D341Med (cell line): ENCODE measurements around the gene MYO1D.

Experiments
- DNase-seq: peaks from one replicate; pipeline ENCODE4 v3.0.0; 2012; ENCODE audit warnings: low spot score

The MYO1D gene

DNA sequence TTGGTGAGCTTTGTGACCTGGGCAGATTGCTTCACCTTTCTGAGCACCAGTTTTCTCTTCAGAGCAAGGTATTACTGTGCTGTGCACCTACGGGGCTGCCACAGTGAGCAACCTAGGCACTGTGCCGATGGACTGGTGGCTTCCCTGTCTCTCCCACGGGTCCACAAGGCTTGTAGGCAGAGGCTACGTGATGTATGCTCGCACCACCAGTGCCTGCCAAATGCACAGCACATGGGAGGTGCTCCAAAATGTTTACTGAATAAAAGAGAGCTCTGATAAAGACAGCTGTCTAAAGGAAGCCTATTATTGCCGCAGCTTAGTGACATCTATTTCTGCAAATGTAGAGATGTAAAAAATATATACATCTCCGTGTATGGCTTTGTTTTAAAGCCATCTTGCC, 251.0 kb downstream of the MYO1D start:
- DNase-seq, result peak; percentile 45

GRCh38 chr17:32623196-32623595, 253.7 kb downstream of the MYO1D start:
- no peak for DNase-seq

DNA sequence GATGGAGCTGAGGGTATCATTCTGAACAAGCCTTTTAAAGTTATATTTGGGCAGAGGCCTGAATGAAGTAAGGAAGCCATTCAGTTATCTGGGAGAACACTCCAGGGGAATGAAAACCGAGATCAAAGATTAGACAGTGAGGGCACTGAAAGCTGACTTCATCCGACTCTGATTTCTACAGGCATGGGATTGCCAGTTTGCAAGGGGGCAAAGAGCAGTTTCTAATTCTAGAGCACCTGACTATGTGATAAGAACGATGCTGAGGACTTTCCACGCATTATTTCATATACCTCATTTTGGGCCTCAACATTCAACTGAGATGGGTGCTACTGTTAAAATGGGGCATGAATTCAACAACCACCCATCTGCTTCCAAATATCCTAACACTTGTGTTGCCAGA, 254.4 kb downstream of the MYO1D start:
- DNase-seq, result no peak

DNA sequence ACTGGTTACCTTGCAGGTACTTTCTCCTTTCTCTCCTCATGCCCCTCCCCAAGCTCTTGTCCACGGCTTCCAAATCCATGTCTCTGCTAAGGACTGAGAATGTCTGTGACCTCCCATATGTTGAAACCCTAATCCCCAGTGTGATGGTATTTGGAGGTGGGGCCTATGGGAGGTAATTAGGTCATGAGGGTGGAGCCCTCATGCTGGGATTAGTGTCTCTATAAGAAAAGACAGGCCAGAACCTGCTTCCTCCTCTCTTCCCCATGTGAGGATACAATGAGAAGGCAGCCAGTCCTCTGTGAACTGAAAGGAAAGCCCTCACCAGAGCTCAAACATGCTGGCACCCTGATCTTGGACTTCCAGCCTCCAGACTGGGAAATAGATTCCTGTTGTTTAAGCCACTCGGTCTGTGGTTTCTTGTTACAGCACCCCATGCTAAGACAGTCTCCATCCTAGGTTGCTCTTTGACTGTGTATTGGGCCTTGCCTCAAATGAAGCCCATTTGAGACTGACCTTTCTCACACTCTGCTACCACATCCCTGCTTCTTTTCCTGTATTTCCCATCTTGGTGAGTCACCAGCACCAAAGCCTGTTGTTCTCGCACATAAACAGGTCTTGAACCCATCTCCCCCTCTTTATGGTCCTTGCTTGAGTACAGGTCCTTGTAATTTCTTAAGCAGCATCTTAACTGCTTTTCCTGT, 255.2 kb downstream of the MYO1D start:
- DNase-seq, result no peak

DNA sequence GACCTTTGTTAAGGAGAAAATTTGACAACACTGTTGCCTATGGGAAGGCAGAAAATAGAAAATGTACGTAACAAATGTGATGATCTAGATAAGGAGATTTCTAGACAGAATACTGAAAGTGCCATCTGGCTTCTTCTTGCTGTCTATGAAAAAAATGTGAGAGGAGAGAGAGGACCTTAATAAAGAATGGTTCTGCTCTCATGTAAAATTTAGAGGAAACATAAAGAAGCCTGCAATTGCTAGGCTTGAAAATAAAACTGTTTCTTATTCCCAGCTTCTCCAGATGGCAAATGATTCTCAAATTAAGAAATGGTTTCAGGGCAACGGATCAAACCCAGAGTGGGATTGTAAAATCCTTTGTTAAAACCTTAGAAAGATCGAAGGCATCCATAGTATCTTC, 261.6 kb downstream of the MYO1D start:
- no peak for DNase-seq

DNA sequence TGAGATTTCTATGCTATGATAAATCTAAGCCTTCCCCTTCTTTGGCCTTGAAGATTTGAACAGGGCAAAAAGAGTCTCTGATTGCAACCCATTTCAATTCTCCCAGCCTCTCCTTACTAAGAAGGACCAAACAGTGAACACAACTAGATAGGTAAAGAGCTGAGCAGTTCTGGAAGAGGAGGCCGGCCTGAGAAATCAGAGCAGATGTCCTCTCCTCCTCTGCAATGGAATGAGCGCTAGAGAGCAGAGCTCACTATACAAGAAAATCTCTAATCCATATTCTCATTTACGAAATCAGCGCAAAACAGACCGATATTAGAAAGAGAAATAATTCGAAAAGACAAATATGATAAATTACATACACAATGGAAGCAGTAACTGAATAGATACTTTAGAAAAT, 266.0 kb downstream of the MYO1D start:
- peak; percentile 51 for DNase-seq

GRCh38 chr17:32609884-32610650, 266.9 kb downstream of the MYO1D start:
- DNase-seq, result peak; percentile 67

GRCh38 chr17:32609085-32609484, 267.8 kb downstream of the MYO1D start:
- DNase-seq, result peak; percentile 86

DNA sequence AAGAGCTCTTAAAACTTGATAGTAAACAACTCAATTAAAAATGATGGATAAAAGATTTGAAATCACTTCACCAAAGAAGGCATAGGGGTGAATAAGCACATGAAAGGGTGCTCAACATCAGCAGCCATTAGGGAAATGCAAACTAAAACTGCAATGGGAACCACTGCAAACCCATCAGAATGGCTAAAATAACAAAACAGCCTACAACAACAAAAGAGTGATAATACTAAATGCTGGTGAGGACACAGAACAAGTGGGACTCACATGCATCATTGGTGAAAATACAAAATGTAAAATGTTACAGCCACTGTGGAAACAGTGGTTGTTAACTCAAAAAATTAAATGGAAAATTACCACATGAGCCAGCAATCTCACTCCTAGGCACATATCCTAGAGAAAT, 268.7 kb downstream of the MYO1D start:
- DNase-seq, result no peak

GRCh38 chr17:32604966-32605365, 272.0 kb downstream of the MYO1D start:
- no peak for DNase-seq

- DNase-seq, result no peak
These were observed 274.5 kb downstream of the MYO1D start for GRCh38 chr17:32602396-32602795.

GRCh38 chr17:32601866-32602265, 275.1 kb downstream of the MYO1D start:
- no peak for DNase-seq

DNA sequence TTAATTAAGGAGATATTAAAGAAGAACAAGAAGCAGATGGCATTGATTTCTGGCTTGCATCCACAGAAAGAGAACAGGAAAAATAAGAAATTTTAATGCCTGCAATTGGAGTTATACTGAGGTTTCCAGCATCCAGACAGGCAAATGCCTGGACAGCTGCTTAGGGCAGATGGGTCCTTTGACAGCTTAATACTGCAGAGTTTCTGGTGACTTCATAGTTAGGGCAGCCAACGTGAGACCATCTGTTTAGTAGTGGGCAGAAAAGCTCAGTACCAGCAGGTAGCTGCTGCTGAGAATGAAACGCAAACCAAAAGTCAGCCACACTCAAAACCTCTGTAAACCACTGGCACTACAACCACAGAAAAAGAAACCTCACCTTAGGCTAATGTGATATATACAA, 280.3 kb downstream of the MYO1D start:
- DNase-seq, result peak; percentile 88

DNA sequence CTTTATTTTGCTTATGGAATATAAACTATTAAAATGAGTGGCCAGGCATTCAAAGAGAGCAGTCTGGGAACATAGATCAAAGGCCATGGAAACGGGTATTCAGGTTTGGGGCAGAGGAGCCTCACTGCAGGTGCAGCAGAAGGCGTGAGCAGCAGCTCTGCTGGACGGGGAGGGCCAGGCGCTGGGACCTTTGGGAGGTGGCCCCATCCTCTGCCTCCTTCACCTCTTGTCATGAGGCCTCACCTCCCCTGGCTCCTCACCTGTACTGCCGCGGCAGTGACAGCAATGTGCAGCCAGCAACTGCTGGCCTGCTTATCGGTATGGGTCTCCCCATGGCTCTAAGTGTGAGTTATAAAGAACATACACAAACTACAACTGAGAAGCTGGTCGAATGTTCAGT, 280.7 kb downstream of the MYO1D start:
- DNase-seq, result peak; percentile 68

DNA sequence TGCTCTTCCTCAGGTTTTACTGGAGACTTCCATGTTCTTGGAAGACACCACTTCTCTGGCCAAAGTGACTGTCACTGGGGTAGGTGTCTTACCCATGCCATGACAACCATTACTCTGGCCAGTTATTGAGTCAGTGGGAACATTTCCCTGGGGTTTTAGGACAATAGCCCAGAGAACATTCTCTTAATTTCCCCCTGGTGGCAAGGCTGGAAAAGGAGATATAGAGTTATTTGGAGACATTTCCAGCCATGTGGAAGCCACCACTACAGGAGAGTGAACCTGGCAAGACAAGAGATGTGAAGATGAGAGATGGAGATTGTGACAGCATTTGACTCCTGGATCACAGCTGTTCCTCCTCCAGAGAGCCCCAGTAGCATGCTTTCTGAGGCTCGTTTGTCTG, 283.9 kb downstream of the MYO1D start:
- DNase-seq, result no peak

- no peak for DNase-seq
These were observed 285.5 kb downstream of the MYO1D start for GRCh38 chr17:32591405-32591804.

DNA sequence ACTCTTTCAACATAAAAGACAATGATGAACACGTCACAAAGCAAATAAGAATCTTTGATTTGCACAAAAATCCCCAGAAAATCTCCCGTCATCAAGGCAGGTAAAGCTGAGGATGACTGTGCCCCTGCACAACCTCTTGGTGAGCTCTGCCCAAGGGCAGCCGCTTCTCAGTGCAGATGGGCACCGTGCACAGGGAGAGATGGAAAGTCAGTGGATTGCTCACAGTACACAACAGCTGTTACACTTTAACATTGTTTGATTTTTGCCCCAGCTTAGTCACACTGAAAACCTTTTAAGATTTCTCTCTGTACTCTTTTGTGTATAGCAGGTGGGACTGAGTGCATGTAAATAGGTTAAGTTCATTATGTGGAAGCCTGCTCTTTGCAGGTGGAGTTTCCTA, 285.9 kb downstream of the MYO1D start:
- no peak for DNase-seq

DNA sequence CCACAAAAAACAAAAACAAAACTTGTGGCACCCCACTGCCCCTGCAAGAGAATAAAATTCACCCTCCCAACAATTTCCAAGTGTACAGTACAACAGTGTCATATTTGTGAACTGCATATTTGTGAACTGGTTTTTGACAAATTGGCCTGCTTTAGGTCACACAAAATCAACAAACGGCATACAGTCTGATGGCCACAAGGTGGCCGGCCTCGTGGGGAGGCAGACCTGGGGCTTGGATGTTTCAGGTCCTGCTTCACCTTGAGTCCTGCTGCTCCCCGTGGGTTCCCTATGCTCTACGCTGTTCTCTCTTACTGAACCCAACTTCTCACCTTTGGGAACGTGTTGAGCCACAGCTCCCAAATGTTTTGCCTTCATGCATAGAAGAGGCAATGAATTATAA, 287.9 kb downstream of the MYO1D start:
- DNase-seq, result peak; percentile 64

GRCh38 chr17:32588135-32588534, 288.8 kb downstream of the MYO1D start:
- no peak for DNase-seq

GRCh38 chr17:32586666-32587065, 290.3 kb downstream of the MYO1D start:
- no peak for DNase-seq

DNA sequence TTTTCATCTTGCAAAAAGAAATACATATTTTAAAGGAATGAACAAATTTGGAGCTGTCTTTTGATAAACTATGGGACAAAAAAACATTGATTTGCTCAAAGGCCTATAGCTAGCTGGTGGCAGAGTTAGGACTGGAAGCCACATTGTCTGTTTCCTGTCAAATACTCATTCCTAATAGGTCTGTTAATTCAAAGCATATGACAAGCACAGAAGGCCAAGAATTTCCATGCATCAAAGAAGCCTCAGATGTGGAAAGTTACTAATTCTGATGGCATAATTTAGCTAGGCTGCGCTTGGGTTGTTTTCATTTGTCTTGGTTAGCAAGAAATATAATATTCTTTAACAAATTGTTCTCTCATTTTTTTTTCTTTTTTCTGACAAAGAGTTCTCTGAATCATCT, 292.1 kb downstream of the MYO1D start:
- no peak for DNase-seq

- DNase-seq, result no peak
These were observed 293.9 kb downstream of the MYO1D start for GRCh38 chr17:32583053-32583452.

GRCh38 chr17:32575852-32576251, 301.1 kb downstream of the MYO1D start:
- no peak for DNase-seq

GRCh38 chr17:32570081-32570396, 306.9 kb downstream of the MYO1D start:
- no peak for DNase-seq
